ENCODE data around the gene ATP11B. TPM values are rescaled to one million over a fixed set of nuclear protein-coding genes. Genes with fewer than 3 reads are reported as not detected.

ATP11B gene
- total and polyA plus RNA-seq, 9 of the 15 experiments (the other 6 are each of a cell fraction or from before 2014, with no cell fraction given) = 11.9 to 68.7 (median 41.8) TPM

- TF ChIP-seq CUX1 (CRISPR knock-in tag; IDR thresholded peaks at IDR 0.05) (no peak), XRCC3 (IDR thresholded peaks at IDR 0.05) (no peak), PTBP1 (IDR thresholded peaks at IDR 0.05; ENCODE audit: low read depth, low read length) (no peak), NR0B1 (IDR thresholded peaks at IDR 0.05; ENCODE audit: partially characterized antibody) (no peak), UBTF (IDR thresholded peaks at IDR 0.05; ENCODE audit: borderline replicate concordance in 1 of 2, low read depth in 2 of 2, low read length in 2 of 2) (no peak), ZNF436 (CRISPR knock-in tag; IDR thresholded peaks at IDR 0.05) (no peak), CBFA2T3 (IDR thresholded peaks at IDR 0.05) (peak; percentile 44), SRF (CRISPR knock-in tag; IDR thresholded peaks at IDR 0.05) (no peak), SMAD3 (CRISPR knock-in tag; conservative IDR thresholded peaks at IDR 0.05) (no peak), HDAC2 (IDR thresholded peaks at IDR 0.05) (0 out of 2 replicates have a peak, but pooled peaks have one; percentile 23), POLR2AphosphoS5 (IDR thresholded peaks at IDR 0.05; ENCODE audit: control insufficient read depth, insufficient read depth, low read depth, low read length) (no peak), POLR2G (IDR thresholded peaks at IDR 0.05; ENCODE audit: low read depth, low read length) (no peak), USF1 (CRISPR knock-in tag; IDR thresholded peaks at IDR 0.05) (no peak), CBX3 (IDR thresholded peaks at IDR 0.05; ENCODE audit: borderline replicate concordance in 1 of 2, low read length in 2 of 2) (no peak), MTF1 (CRISPR knock-in tag; IDR thresholded peaks at IDR 0.05; ENCODE audit: borderline replicate concordance) (no peak), TBP (optimal IDR thresholded peaks at IDR 0.05; ENCODE audit: low read depth, low read length) (no peak)
- TF ChIP-seq, protein P1, sequence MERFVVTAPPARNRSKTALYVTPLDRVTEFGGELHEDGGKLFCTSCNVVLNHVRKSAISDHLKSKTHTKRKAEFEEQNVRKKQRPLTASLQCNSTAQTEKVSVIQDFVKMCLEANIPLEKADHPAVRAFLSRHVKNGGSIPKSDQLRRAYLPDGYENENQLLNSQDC (CRISPR knock-in tag; IDR thresholded peaks at IDR 0.05) = 0 out of 2 replicates have a peak, but pooled peaks have one; percentile 17
These were observed 128.5 kb downstream of the ATP11B start (continued) for GRCh38 chr3:182921665-182922355.
